ENCODE results near the gene CSNK1A1.

DNA sequence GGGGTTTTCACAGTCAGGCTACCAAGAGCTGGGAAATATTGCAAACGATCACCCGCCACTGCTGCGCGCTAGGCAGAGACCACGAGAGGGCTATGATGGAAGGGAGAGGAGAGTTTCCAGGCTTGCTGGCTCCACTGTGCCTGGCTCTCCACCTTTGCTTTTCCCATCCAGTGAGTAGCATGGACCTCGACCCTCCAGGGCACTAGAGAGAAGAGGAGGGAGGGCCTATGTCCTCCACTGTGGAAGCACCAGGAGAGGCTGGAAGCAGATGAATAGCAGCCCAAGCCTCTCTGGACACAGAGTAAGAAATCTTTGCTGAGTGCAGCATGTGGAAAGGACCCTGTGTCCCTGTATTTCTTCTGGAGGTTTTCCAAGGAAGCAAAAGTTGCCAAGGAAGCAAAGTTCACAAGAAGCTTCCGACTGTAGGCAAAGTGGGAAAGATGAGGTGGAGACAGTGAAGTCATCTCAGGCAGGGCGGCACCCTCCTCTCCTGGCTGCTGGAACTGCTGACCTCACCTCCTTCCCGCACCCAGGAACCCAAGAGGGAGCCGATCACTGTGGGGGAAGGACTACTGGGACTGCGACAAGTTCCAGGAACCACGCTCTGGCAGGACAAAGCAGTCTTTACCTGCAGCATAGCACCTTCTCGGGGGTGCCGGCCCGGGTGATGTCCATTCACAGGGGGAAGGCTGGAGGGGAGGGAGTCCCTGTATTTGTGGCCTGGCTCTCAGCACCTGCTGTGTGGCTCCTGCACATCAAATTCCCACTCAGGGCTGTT lies 79.6 kb downstream of the CSNK1A1 start:
- TF ChIP-seq, protein P1, sequence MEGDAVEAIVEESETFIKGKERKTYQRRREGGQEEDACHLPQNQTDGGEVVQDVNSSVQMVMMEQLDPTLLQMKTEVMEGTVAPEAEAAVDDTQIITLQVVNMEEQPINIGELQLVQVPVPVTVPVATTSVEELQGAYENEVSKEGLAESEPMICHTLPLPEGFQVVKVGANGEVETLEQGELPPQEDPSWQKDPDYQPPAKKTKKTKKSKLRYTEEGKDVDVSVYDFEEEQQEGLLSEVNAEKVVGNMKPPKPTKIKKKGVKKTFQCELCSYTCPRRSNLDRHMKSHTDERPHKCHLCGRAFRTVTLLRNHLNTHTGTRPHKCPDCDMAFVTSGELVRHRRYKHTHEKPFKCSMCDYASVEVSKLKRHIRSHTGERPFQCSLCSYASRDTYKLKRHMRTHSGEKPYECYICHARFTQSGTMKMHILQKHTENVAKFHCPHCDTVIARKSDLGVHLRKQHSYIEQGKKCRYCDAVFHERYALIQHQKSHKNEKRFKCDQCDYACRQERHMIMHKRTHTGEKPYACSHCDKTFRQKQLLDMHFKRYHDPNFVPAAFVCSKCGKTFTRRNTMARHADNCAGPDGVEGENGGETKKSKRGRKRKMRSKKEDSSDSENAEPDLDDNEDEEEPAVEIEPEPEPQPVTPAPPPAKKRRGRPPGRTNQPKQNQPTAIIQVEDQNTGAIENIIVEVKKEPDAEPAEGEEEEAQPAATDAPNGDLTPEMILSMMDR (IDR thresholded peaks at IDR 0.05) = no peak
- TF ChIP-seq ZFP36 (IDR thresholded peaks at IDR 0.05; ENCODE audit: borderline replicate concordance, partially characterized antibody) = no peak
- TF ChIP-seq CEBPB (IDR thresholded peaks at IDR 0.05) = no peak
- TF ChIP-seq, protein P2, sequence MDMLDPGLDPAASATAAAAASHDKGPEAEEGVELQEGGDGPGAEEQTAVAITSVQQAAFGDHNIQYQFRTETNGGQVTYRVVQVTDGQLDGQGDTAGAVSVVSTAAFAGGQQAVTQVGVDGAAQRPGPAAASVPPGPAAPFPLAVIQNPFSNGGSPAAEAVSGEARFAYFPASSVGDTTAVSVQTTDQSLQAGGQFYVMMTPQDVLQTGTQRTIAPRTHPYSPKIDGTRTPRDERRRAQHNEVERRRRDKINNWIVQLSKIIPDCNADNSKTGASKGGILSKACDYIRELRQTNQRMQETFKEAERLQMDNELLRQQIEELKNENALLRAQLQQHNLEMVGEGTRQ (IDR thresholded peaks at IDR 0.05) = no peak
- TF ChIP-seq POLR2AphosphoS2 (conservative IDR thresholded peaks at IDR 0.05; ENCODE audit: low read length) = no peak
- TF ChIP-seq, protein P3, sequence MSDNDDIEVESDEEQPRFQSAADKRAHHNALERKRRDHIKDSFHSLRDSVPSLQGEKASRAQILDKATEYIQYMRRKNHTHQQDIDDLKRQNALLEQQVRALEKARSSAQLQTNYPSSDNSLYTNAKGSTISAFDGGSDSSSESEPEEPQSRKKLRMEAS (IDR thresholded peaks at IDR 0.05) = no peak
- TF ChIP-seq EP300 (IDR thresholded peaks at IDR 0.05) = no peak
- TF ChIP-seq, protein P4, sequence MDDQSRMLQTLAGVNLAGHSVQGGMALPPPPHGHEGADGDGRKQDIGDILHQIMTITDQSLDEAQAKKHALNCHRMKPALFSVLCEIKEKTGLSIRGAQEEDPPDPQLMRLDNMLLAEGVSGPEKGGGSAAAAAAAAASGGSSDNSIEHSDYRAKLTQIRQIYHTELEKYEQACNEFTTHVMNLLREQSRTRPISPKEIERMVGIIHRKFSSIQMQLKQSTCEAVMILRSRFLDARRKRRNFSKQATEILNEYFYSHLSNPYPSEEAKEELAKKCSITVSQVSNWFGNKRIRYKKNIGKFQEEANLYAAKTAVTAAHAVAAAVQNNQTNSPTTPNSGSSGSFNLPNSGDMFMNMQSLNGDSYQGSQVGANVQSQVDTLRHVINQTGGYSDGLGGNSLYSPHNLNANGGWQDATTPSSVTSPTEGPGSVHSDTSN (IDR thresholded peaks at IDR 0.05) = no peak
- no peak for TF ChIP-seq POLR2A (IDR thresholded peaks at IDR 0.05; ENCODE audit: low read length)
- no peak for TF ChIP-seq KDM1A (IDR thresholded peaks at IDR 0.05; ENCODE audit: low read depth)
- no peak for TF ChIP-seq RAD21 (conservative IDR thresholded peaks at IDR 0.05 in 1 of 2, IDR thresholded peaks at IDR 0.05 in 1 of 2)
- TF ChIP-seq KDM5A (IDR thresholded peaks at IDR 0.05) = no peak

All from A549 (cell line).